Left colon (tissue), 2 donors: Measurements from ENCODE around the gene WDR75. TPM values are rescaled to one million over a fixed set of nuclear protein-coding genes. Genes with fewer than 3 reads are reported as not detected.

Source experiments
- ATAC-seq: fragments of 200-7000 bp; cut with Tn5 transposase; one replicate; pipeline ENCODE4 v1.9.1; 2020; ENCODE audit warnings: mild to moderate bottlenecking, moderate library complexity
- DNase-seq, 2 donors: peaks; one replicate each; pipeline ENCODE4 v3.0.0-alpha.2; 2020
- intact Hi-C, 2 donors: fragments of 100-400 bp; cut with DNase I in 1 of 2; cut with micrococcal nuclease in 1 of 2; formaldehyde crosslinking; loops; one replicate each; pipeline versions ENCODE4 v1.11.2 to v1.14.0; 2022; cut with DNase I, micrococcal nuclease
- total RNA-seq, 2 donors: library from RNA; stranded (reverse); fragmentation: NEBNext Ultra II Directional; extraction: Animal tissue kit (Norgen Biotek cat#: 25700); gene quantifications; one replicate each; pipeline ENCODE4 v1.2.1, GENCODE V29; 2021
- donor health status: DM: no; HTN: no; CAD: no.
- donor health status: DM: yes; HTN: yes; CAD: no.

Gene WDR75
- total RNA-seq, 2 donors from 2014 or later: 18.0 to 19.7 TPM

GRCh38 chr2:189483980-189484740, 42.9 kb downstream of the WDR75 start:
- ATAC-seq (no peak), DNase-seq (no peak)
- intact Hi-C loops: no loop called here

GRCh38 chr2:189485146-189485545, 43.9 kb downstream of the WDR75 start:
- intact Hi-C loops: no loop called here
- no peak for ATAC-seq
- no peak for DNase-seq

- DNase-seq (no peak), ATAC-seq (no peak)
- intact Hi-C loops: no loop called here
These were observed 45.0 kb downstream of the WDR75 start for GRCh38 chr2:189486237-189486770.

- DNase-seq (no peak), ATAC-seq (no peak)
- intact Hi-C loops: no loop called here
These were observed 46.2 kb downstream of the WDR75 start for GRCh38 chr2:189487283-189488007.

- ATAC-seq (no peak), DNase-seq (no peak)
- intact Hi-C loops: no loop called here
These were observed 46.7 kb downstream of the WDR75 start for GRCh38 chr2:189488008-189488310.

- intact Hi-C loops: no loop called here
- DNase-seq (no peak), ATAC-seq (no peak)
These were observed 51.2 kb downstream of the WDR75 start for GRCh38 chr2:189492451-189492850.

GRCh38 chr2:189498205-189498604, 56.9 kb downstream of the WDR75 start:
- ATAC-seq: peak; percentile 64

GRCh38 chr2:189499137-189499536, 57.9 kb downstream of the WDR75 start:
- no peak for ATAC-seq
- no peak for DNase-seq
- intact Hi-C loops: no loop called here

More at GRCh38 chr2:189498205-189498604, 56.9 kb downstream of the WDR75 start:
- intact Hi-C loops: no loop called here
- no peak for DNase-seq

- ATAC-seq: peak; percentile 84
- no peak for DNase-seq
- intact Hi-C loops: no loop called here
These were observed 59.3 kb downstream of the WDR75 start for GRCh38 chr2:189500456-189501160.

GRCh38 chr2:189501487-189501886, 60.2 kb downstream of the WDR75 start:
- ATAC-seq (no peak), DNase-seq (no peak)
- intact Hi-C loops: no loop called here

- DNase-seq (no peak), ATAC-seq (no peak)
- intact Hi-C loops: no loop called here
These were observed 61.4 kb downstream of the WDR75 start for GRCh38 chr2:189502714-189503113.

GRCh38 chr2:189504238-189504637, 63.0 kb downstream of the WDR75 start:
- intact Hi-C loops: no loop called here
- ATAC-seq: no peak
- DNase-seq: no peak

GRCh38 chr2:189505492-189505891, 64.2 kb downstream of the WDR75 start:
- intact Hi-C loops: no loop called here
- ATAC-seq (no peak), DNase-seq (no peak)

GRCh38 chr2:189506514-189506976, 65.3 kb downstream of the WDR75 start:
- DNase-seq (no peak), ATAC-seq (peak; percentile 17)
- intact Hi-C loops: no loop called here

- ATAC-seq (no peak), DNase-seq (no peak)
- intact Hi-C loops: no loop called here
These were observed 70.1 kb downstream of the WDR75 start for GRCh38 chr2:189511210-189511959.

- no peak for ATAC-seq
- intact Hi-C loops: no loop called here
These were observed 70.7 kb downstream of the WDR75 start for GRCh38 chr2:189511960-189512319.

GRCh38 chr2:189512879-189513278, 71.6 kb downstream of the WDR75 start:
- ATAC-seq: no peak
- no peak for DNase-seq
- intact Hi-C loops: no loop called here

More at GRCh38 chr2:189511960-189512319, 70.7 kb downstream of the WDR75 start:
- no peak for DNase-seq

GRCh38 chr2:189514104-189514503, 72.8 kb downstream of the WDR75 start:
- ATAC-seq (no peak), DNase-seq (no peak)
- intact Hi-C loops: no loop called here

- no peak for DNase-seq
- intact Hi-C loops: no loop called here
- no peak for ATAC-seq
These were observed 74.0 kb downstream of the WDR75 start for GRCh38 chr2:189515264-189515663.
